GM12801 (cell line): ENCODE measurements around the gene MELTF.

ENCODE experiments used
- TF ChIP-seq, protein P1 (sequence below): IDR thresholded peaks from one replicate; pipeline ENCODE4 v1.5.1; 2011; ENCODE audit warnings: control low read depth; ENCODE audit not compliant: insufficient read length; ENCODE audit errors: extremely low read depth

The MELTF gene

DNA sequence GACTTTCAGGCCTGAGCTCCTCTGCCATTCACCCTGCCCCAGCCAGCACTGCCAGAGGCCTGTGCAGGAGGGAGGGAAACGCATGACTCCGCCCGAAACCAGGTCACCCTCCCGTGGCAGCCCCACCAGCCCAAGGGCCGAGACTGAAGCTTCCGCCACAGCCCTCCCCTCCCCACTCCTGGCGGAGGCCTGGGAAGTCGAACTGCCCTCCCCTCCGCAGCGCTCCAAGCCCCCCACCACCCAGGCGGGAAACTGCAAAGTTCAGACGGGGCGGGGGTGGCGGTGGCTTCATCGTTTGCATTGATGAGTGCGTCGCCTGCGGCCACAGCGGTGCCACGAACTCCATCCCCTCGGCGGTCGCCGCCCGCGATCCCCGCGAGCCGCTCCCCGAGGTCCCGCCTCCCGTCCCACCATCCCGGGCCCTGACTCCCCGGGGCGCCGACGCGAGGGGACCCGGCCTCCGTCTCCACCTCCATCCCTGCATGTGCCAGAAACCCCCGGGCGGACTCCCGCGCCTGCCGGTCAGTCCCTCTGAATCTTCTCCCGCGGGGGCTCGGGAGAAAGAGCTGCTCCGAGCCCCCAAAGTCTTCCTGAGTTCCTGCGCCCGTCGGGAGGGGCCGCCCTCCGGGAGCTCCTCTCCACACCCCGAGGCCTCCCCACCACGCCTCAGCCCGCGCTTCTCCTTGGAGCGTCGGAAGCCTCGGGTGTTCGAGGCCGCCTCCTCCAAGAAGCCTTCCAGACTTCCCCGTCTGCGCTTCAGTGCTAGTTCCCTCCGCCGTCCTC is 698 bp downstream of the MELTF start:
- TF ChIP-seq, protein P1, sequence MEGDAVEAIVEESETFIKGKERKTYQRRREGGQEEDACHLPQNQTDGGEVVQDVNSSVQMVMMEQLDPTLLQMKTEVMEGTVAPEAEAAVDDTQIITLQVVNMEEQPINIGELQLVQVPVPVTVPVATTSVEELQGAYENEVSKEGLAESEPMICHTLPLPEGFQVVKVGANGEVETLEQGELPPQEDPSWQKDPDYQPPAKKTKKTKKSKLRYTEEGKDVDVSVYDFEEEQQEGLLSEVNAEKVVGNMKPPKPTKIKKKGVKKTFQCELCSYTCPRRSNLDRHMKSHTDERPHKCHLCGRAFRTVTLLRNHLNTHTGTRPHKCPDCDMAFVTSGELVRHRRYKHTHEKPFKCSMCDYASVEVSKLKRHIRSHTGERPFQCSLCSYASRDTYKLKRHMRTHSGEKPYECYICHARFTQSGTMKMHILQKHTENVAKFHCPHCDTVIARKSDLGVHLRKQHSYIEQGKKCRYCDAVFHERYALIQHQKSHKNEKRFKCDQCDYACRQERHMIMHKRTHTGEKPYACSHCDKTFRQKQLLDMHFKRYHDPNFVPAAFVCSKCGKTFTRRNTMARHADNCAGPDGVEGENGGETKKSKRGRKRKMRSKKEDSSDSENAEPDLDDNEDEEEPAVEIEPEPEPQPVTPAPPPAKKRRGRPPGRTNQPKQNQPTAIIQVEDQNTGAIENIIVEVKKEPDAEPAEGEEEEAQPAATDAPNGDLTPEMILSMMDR = no peak

DNA sequence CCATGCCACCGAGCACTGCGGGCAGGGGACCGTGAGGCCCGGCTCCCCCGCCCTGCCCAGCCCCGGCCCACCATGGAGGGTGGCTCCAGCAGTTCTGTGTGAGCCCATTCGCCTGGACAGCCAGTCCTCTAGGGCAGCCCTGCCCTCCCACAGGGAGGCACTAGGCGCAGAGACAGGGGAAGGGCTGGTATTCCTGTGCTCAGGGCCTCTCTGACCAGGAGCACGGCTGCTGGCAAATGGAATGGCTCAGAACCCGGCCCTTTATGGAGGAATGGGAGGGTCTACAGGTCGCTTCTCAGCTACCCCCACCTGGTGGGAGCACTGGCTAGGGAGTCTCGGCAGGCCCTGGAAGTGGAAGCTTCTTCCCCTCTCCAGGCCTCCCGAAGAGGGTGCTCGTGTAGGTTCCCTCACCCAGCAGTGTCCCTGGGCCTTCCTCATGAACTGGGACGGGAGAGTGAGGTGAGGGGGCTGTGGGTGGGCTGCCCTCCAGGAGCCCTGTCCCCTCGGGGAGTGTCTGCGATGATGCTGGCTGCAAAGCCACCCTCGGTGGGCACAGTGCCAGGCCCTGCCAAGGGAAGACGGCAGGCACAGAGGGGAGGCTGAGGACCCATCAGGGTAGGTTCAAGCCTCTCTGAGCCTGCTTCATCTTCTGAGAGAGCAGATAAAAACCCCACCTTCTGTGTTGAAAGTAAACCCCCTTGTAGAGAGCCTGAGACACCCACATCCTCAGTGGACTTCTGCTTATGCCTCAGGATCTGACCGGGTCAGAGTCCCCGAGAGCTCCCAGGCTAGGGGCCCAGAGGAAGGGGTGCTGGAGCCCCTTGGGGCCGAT is 1.5 kb downstream of the MELTF start:
- TF ChIP-seq, protein P1 = no peak

DNA sequence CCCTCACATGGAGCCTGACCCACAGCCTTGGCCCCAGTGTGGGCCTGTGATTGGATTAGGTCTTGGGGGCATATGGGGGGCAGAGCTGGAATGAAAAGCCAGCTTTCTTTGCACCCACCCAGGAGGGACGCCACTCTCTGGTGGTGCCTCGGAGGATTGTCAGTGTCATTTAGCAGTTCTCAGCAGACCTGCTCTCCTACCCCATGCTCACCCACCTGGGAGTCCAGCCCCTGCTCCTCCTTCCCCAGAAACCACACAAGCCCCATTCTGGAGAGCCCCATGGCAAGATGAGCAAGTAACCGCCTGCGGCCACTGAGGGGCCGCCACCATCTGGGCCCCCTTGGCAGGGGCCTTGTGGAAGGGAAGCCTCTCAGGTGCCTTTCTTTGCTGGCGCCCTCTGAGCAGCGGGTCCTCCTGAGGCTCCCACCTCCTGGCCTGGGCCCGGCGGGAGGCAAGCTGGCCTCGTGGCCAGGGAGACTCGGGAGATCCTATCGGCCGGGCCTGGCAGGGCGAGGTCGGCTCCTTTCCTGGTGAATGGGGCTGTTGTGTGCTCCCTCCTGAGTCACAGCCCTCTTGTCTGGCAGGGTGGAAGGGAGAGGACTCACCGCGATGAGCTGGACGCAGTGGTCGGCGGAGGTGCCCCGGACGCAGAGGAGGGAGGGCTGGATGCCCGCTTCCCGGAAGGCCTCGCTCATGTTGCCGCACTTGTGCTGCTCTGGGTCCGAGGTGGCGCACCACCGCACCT is 2.3 kb downstream of the MELTF start:
- TF ChIP-seq, protein P1 = no peak

DNA sequence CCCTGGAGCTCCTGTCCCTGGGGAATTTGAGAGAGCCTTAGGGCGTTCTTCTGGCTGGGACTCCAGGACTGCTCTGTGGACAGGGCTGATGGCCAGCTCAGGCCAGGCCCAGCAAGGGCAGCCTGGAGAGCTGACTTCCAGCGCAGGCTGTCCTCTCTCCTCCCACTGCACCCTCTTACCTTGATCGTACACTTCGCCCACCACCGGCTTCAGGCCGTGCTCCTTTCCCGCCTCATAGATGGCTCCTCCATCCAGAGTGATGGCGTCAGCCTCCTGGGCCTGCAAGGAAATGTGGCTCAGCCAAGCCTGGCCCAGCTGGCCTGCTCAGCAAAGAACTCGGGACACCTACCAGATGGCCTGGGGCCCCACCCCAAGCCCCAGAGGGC is 3.1 kb downstream of the MELTF start:
- TF ChIP-seq, protein P1 = no peak

DNA sequence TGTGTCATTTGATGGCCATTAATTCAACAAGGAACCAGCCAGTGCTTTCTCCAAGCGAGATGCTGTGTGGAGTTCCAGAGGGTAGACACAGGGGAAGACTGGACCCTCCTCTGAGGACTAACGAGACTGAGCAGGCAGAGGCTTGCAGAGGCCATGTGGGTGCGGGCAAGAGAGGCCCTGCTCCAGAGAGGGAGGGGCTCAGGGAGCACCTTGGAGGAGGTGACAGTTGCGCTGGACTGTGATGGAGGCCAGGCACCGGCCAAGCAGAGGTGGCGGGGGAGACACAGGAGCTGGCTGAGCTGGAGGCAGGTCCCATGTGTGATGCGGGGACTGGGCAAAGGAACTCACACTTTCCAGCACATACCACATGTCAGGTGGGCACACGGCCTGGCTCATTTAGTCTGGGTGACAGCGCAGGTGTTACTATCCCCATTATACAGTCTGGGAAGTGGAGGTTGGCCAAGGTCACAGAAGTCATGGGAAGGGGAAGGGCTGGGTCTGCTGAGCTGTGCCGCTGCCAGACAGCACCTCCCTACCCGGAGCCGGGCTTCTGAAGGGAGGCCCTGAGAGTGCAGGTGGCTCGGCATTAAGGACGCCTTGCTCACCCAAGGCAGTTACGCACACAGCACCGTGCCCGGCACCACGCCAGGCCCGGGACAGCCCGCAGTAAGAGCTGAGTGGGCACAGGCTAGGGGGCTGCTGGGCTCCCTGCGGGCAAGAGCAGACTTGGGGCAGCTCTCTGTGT is 3.7 kb downstream of the MELTF start:
- TF ChIP-seq, protein P1 = no peak

DNA sequence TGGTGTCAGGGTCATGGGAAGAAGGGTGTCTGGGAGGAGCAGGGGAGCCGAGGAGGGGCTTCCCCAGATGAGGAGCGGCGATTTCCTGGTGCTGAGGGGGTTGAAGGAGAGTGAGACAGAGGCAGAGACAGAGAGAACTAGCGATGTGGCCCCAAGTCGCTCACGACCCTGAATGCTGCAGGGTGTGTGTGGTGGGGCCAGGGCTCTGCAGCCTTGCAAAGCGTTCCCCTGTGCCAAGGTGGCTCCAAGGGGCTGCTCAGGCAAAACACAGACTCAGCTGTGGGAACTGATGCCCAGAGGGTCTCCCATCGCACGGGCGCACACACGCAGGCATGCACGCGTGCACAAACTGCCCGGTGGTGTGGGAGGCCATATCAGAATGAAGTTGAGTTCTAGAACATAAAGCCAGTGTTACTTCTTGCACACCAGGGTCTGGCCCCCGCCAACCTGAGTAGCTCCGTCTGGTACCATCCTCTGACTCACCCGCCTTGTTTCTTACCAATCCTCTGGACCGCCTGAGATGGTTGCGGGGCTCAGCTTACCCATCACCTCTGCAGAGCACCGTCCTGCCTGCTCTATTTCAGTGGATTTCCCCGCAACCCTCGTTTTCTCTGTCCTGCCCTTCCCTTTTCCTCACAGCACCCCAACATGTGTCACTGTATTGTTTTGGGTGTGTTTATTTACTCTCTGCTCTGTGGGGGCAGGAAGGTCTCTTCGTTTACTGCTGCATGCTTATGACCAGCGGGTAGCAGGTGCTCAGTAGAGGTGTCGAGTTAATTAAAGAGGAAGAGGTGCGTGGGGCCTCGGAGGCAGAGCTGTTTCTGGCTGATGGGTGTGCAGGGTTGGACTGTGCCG is 4.5 kb downstream of the MELTF start:
- TF ChIP-seq, protein P1 = no peak
